H1 (cell line): ENCODE data around the gene CNOT6. TPM values are rescaled to one million over a fixed set of nuclear protein-coding genes. Genes with fewer than 3 reads are reported as not detected.

Source experiments
- CTCF ChIA-PET: fragments of 300-600 bp; sonication (Branson Sonifier 250); formaldehyde crosslinking; loops from one replicate; lab custom pipeline; 2021; ENCODE audit not compliant: partially characterized antibody; lab: Charles Lee
- POLR2A ChIA-PET: fragments of 300-600 bp; sonication (Branson Sonifier 250); formaldehyde crosslinking; loops from one replicate; lab custom pipeline; 2021; ENCODE audit warnings: inconsistent platforms; ENCODE audit not compliant: partially characterized antibody; lab: Charles Lee
- DNase-seq, 2 experiments: peaks; one replicate each; pipeline versions ENCODE4 v3.0.0 to v3.0.0-alpha.2; 2010 to 2022; ENCODE audit warnings: low spot score in 2 of 2, low read depth in 1 of 2, mixed read lengths in 1 of 2
- FAIRE-seq: peaks from 2 replicates; lab custom pipeline; 2011; peaks lifted over from hg19 to GRCh38; lab: Jason Lieb, UNC
- H2AFZ ChIP-seq: 2 replicates; pipeline ENCODE4 v1.8.1; 2012; ENCODE audit warnings: low read length, inconsistent platforms
- H2AK5ac ChIP-seq: 2 replicates; pipeline ENCODE4 v1.6.1; 2013; ENCODE audit warnings: low read depth, low read length
- H2BK120ac ChIP-seq: replicated peaks from 2 replicates; pipeline ENCODE3; 2013; ENCODE audit warnings: low read depth, low read length, inconsistent platforms
- H2BK12ac ChIP-seq: 2 replicates; pipeline ENCODE4 v1.6.1; 2013; ENCODE audit warnings: low read depth, low read length
- H2BK15ac ChIP-seq: 2 replicates; pipeline ENCODE4 v1.6.1; 2013; ENCODE audit warnings: low read length
- H2BK20ac ChIP-seq: 2 replicates; pipeline ENCODE4 v1.6.1; 2013; ENCODE audit warnings: low read length
- H2BK5ac ChIP-seq: 2 replicates; pipeline ENCODE4 v1.6.1; 2013; ENCODE audit warnings: low read depth, low read length
- H3K14ac ChIP-seq: 2 replicates; pipeline ENCODE4 v1.6.1; 2013; ENCODE audit warnings: inconsistent platforms; ENCODE audit not compliant: insufficient read length
- H3K18ac ChIP-seq: 2 replicates; pipeline ENCODE4 v1.6.1; 2013; ENCODE audit warnings: low read length; ENCODE audit errors: extremely low read depth
- H3K23ac ChIP-seq: 2 replicates; pipeline ENCODE4 v1.6.1; 2013; ENCODE audit warnings: inconsistent platforms; ENCODE audit not compliant: insufficient read length
- H3K23me2 ChIP-seq: 2 replicates; pipeline ENCODE4 v1.6.1; 2013; ENCODE audit warnings: low read depth, low read length
- H3K27ac ChIP-seq: 2 replicates; pipeline ENCODE4 v1.6.1; 2011; ENCODE audit warnings: low read depth, low read length, inconsistent platforms
- H3K27me3 ChIP-seq, 4 experiments: replicated peaks in 1 of 4; 1 replicate in 1 of 4; 2 replicates in 3 of 4; pipeline versions ENCODE4 v1.6.1 to v1.8.1; 2011 to 2013; ENCODE audit warnings: low read length in 3 of 4, mild to moderate bottlenecking in 3 of 4, inconsistent platforms in 2 of 4, mixed read lengths in 2 of 4, moderate library complexity in 1 of 4; ENCODE audit not compliant: control insufficient read depth in 3 of 4, insufficient read depth in 3 of 4; ENCODE audit errors: extremely low read depth in 1 of 4
- H3K36me3 ChIP-seq, 4 experiments: 2 replicates each; pipeline versions ENCODE4 v1.6.1 to v1.8.1; 2011 to 2013; ENCODE audit warnings: mild to moderate bottlenecking in 4 of 4, low read length in 3 of 4, moderate library complexity in 2 of 4, control low read depth in 1 of 4, inconsistent platforms in 1 of 4; ENCODE audit not compliant: insufficient read depth in 4 of 4, control insufficient read depth in 2 of 4
- H3K4ac ChIP-seq: replicated peaks from 2 replicates; pipeline ENCODE3; 2013; ENCODE audit warnings: low read length, low read depth, mixed read lengths, inconsistent platforms; ENCODE audit not compliant: insufficient read length
- H3K4me1 ChIP-seq, 4 experiments: replicated peaks in 1 of 4; 1 replicate in 1 of 4; 2 replicates in 3 of 4; pipeline versions ENCODE4 v1.6.1 to v1.8.1; 2011 to 2013; ENCODE audit warnings: low read length in 3 of 4, inconsistent platforms in 2 of 4, mixed read lengths in 1 of 4; ENCODE audit not compliant: insufficient read depth in 4 of 4, control insufficient read depth in 3 of 4
- H3K4me2 ChIP-seq, 2 experiments: 2 replicates each; pipeline versions ENCODE4 v1.6.1 to v1.8.1; 2011 to 2013; ENCODE audit warnings: low read depth in 2 of 2, low read length in 2 of 2, control low read depth in 1 of 2, inconsistent platforms in 1 of 2, mild to moderate bottlenecking in 1 of 2; ENCODE audit not compliant: insufficient read depth in 1 of 2
- H3K4me3 ChIP-seq, 4 experiments: fragments of 200-600, 300-600 bp in 1 of 4; sonication (generic), shearing (Covaris generic), sonication (Bioruptor Twin) in 1 of 4; 2 replicates each; pipeline versions ENCODE4 v1.5.1 to v1.8.1; 2011 to 2016; ENCODE audit warnings: low read length in 4 of 4, low read depth in 3 of 4, control low read depth in 2 of 4, inconsistent platforms in 2 of 4, mild to moderate bottlenecking in 2 of 4, mixed read lengths in 1 of 4, moderate library complexity in 1 of 4; ENCODE audit not compliant: insufficient read depth in 2 of 4; ENCODE audit errors: extremely low read depth in 1 of 4
- H3K56ac ChIP-seq: replicated peaks from 2 replicates; pipeline ENCODE3; 2013; ENCODE audit warnings: low read depth, mild to moderate bottlenecking, mixed read lengths, low read length, inconsistent platforms; ENCODE audit not compliant: insufficient read length
- H3K79me1 ChIP-seq: 2 replicates; pipeline ENCODE4 v1.6.1; 2013; ENCODE audit warnings: low read depth, low read length, control low read depth
- H3K79me2 ChIP-seq, 2 experiments: 2 replicates each; pipeline versions ENCODE4 v1.6.1 to v1.8.1; 2012 to 2013; ENCODE audit warnings: low read length in 2 of 2, mild to moderate bottlenecking in 2 of 2, inconsistent platforms in 1 of 2; ENCODE audit not compliant: insufficient read depth in 2 of 2, control insufficient read depth in 1 of 2
- H3K9ac ChIP-seq, 4 experiments: replicated peaks in 1 of 4; 1 replicate in 1 of 4; 2 replicates in 3 of 4; pipeline versions ENCODE4 v1.6.1 to v1.8.1; 2011 to 2013; ENCODE audit warnings: low read depth in 3 of 4, low read length in 3 of 4, control low read depth in 2 of 4, mild to moderate bottlenecking in 2 of 4, moderate library complexity in 2 of 4, inconsistent platforms in 1 of 4; ENCODE audit errors: extremely low read depth in 1 of 4
- H3K9me3 ChIP-seq, 2 experiments: 2 replicates each; pipeline versions ENCODE4 v1.6.1 to v1.8.1; 2012 to 2013; ENCODE audit warnings: mild to moderate bottlenecking in 2 of 2, moderate library complexity in 2 of 2, control low read depth in 1 of 2, inconsistent platforms in 1 of 2, low read depth in 1 of 2, low read length in 1 of 2, mixed read lengths in 1 of 2; ENCODE audit not compliant: insufficient read depth in 2 of 2
- H4K20me1 ChIP-seq, 2 experiments: replicated peaks in 1 of 2; 2 replicates each; pipeline versions ENCODE3 to v1.8.1; 2011 to 2013; ENCODE audit warnings: inconsistent platforms in 2 of 2, low read length in 2 of 2, mild to moderate bottlenecking in 1 of 2; ENCODE audit not compliant: insufficient read depth in 2 of 2, control insufficient read depth in 1 of 2
- H4K5ac ChIP-seq: 2 replicates; pipeline ENCODE4 v1.6.1; 2013; ENCODE audit warnings: low read length, low read depth, mixed read lengths, inconsistent platforms; ENCODE audit not compliant: insufficient read length
- H4K8ac ChIP-seq: 2 replicates; pipeline ENCODE4 v1.8.0; 2013; ENCODE audit warnings: mild to moderate bottlenecking, moderate library complexity, low read length, inconsistent platforms; ENCODE audit not compliant: insufficient read depth; ENCODE audit errors: extremely low read depth
- H4K91ac ChIP-seq: replicated peaks from 2 replicates; pipeline ENCODE3; 2013; ENCODE audit warnings: low read length, mixed read lengths, inconsistent platforms; ENCODE audit not compliant: insufficient read length
- CEBPB ChIP-seq: IDR thresholded peaks from 2 replicates; pipeline ENCODE4 v1.6.1; 2012; ENCODE audit warnings: low read depth, low read length
- CHD2 ChIP-seq: IDR thresholded peaks from 2 replicates; pipeline ENCODE4 v1.6.1; 2012; ENCODE audit warnings: low read length, improper control_type of control experiment
- HDAC2 ChIP-seq, 2 experiments: fragments of 300-600 bp in 1 of 2; sonication (generic) in 1 of 2; IDR thresholded peaks; 2 replicates each; pipeline ENCODE4 v1.6.1; 2011 to 2012; ENCODE audit warnings: low read depth in 2 of 2, low read length in 2 of 2, mild to moderate bottlenecking in 2 of 2, moderate library complexity in 2 of 2, borderline replicate concordance in 1 of 2, inconsistent platforms in 1 of 2
- PHF8 ChIP-seq: fragments of 200-600 bp; sonication (generic); conservative IDR thresholded peaks from 2 replicates; pipeline ENCODE4 v1.7.1; 2012; ENCODE audit warnings: low read depth, mild to moderate bottlenecking, inconsistent platforms, low read length, moderate library complexity
- SP4 ChIP-seq: IDR thresholded peaks from 2 replicates; pipeline ENCODE4 v1.6.1; 2012; ENCODE audit warnings: low read length, inconsistent platforms
- SUZ12 ChIP-seq: fragments of 200-600 bp; sonication (generic); IDR thresholded peaks from 2 replicates; pipeline ENCODE4 v1.6.1; 2012; ENCODE audit warnings: mild to moderate bottlenecking, inconsistent platforms, low read length, moderate library complexity, mixed read lengths
- TBP ChIP-seq: IDR thresholded peaks from 2 replicates; pipeline ENCODE4 v1.6.1; 2011; ENCODE audit warnings: low read depth, low read length, improper control_type of control experiment
- TCF12 ChIP-seq: IDR thresholded peaks from 2 replicates; pipeline ENCODE4 v1.6.1; 2011; ENCODE audit warnings: low read depth, mild to moderate bottlenecking, low read length
- TEAD4 ChIP-seq: IDR thresholded peaks from 2 replicates; pipeline ENCODE4 v1.6.1; 2012; ENCODE audit warnings: low read depth, low read length, inconsistent platforms, mixed read lengths
- WGBS, 2 experiments: shearing (Covaris generic) in 1 of 2; methylation state at CpG; one replicate each; pipeline versions ENCODE4 v1.1.6 to v1.1.7; 2013 to 2015; ENCODE audit warnings: low lambda C conversion rate in 2 of 2, mixed read lengths in 2 of 2, inconsistent platforms in 1 of 2, low coverage in 1 of 2, missing lambda C conversion rate in 1 of 2; ENCODE audit not compliant: insufficient replicate concordance in 2 of 2, insufficient coverage in 1 of 2, insufficient read length in 1 of 2; ENCODE audit errors: extremely low coverage in 1 of 2, missing lambda C conversion rate in 1 of 2; 5-methylcytosine and 5-hydroxymethylcytosine counted together
- polyA plus RNA-seq, 7 experiments: library from polyadenylated mRNA; depleted of rRNA in 3 of 7; stranded (reverse) in 5 of 7; unstranded in 2 of 7; fragments of >200 nt in 5 of 7; fragments of 200-250 nt in 2 of 7; gene quantifications; 1 replicate in 5 of 7; 2 replicates in 1 of 7; 4 replicates in 1 of 7; pipeline versions ENCODE4 v1.2.1 to v1.2.3, GENCODE V29; 2011 to 2013; ENCODE audit warnings: missing spikeins in 2 of 7, mixed read lengths in 2 of 7
- total RNA-seq: library from RNA; stranded (reverse); fragmentation: NEBNext Ultra II Directional; extraction: Animal tissue kit (Norgen Biotek cat#: 25700); gene quantifications from 2 replicates; pipeline ENCODE4 v1.2.1, GENCODE V29; 2021
- TF ChIP-seq, protein P1 (sequence below): IDR thresholded peaks from 2 replicates; pipeline ENCODE4 v1.6.1; 2012; ENCODE audit warnings: inconsistent platforms
- TF ChIP-seq, protein P2 (sequence below), 3 experiments: IDR thresholded peaks; 1 replicate in 2 of 3; 2 replicates in 1 of 3; pipeline versions ENCODE4 v1.5.1 to v1.6.1; 2011; ENCODE audit warnings: low read length in 3 of 3, mild to moderate bottlenecking in 3 of 3, inconsistent platforms in 2 of 3, low read depth in 1 of 3, moderate library complexity in 1 of 3; ENCODE audit not compliant: insufficient read depth in 1 of 3; ENCODE audit errors: control extremely low read depth in 1 of 3

The CNOT6 gene
- total and polyA plus RNA-seq, 2 of the 8 experiments (the other 6 are each of a cell fraction or from before 2014, with no cell fraction given), result 10.7 to 45.4 TPM

DNA sequence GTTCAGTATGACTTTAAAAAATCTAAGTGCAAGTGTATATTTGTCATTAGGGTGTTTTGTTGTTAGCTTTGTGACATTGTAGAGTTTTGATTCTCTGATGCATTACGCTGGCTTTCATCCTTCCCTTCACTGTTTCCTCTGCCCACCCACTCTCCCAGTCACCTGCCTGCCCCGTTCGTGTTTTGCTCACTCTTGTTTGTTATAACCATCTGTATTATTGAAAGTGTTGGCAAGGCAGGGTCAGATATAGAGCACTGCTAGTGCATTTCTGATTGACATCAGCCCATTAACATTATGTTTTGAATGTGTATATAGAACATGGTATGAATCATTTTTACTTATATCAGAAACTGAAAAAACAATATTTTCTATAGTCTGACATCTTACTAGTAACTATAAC, 69.8 kb downstream of the CNOT6 start:
- CTCF ChIA-PET, result no interaction called here
- POLR2A ChIA-PET, result no interaction called here
- FAIRE-seq (no peak), DNase-seq (no peak)
- Histone ChIP-seq H3K4me1 (no peaks in the 10 kb centered on the region), H4K5ac (no peak overlapping the region), H4K20me1 (peaks cover 0 to 5% of the 10 kb centered on the region in 2 experiments), H3K18ac (no peak overlapping the region), H2AK5ac (no peak overlapping the region), H3K23ac (no peak overlapping the region), H2BK15ac (no peak overlapping the region), H2BK20ac (no peak overlapping the region), H3K56ac (no peak overlapping the region), H3K9me3 (no peaks in the 10 kb centered on the region), H2BK5ac (no peak overlapping the region), H3K36me3 (peaks cover 10 to 58% (median 25%) of the 10 kb centered on the region in 4 experiments), H3K23me2 (no peaks in the 10 kb centered on the region; the same call in 1 of the 2 replicates), H3K27me3 (no peaks in the 10 kb centered on the region), H3K14ac (no peak overlapping the region), H3K27ac (no peak overlapping the region), H3K79me1 (peaks cover 4% of the 10 kb centered on the region; the same call in 1 of the 2 replicates), H2AFZ (no peak overlapping the region), H4K8ac (no peak overlapping the region), H3K4ac (no peak overlapping the region), H2BK120ac (no peak overlapping the region), H2BK12ac (no peak overlapping the region), H4K91ac (no peak overlapping the region), H3K4me2 (no peak overlapping the region), H3K4me3 (no peak overlapping the region), H3K9ac (no peak overlapping the region), H3K79me2 (peaks cover 0 to 44% of the 10 kb centered on the region in 2 experiments; a peak in 2 of 4 replicates)
- WGBS, 2 experiments, result 92% methylated on average over 3 of the region's 3 CpGs; no CpG with 5 or more reads in 1 of the 2 experiments
- no peak for TF ChIP-seq CEBPB
- TF ChIP-seq TCF12, result no peak
- no peak for TF ChIP-seq PHF8
- TF ChIP-seq TBP, result no peak
- TF ChIP-seq TEAD4, result no peak
- TF ChIP-seq SUZ12, result no peak
- TF ChIP-seq, protein P1, sequence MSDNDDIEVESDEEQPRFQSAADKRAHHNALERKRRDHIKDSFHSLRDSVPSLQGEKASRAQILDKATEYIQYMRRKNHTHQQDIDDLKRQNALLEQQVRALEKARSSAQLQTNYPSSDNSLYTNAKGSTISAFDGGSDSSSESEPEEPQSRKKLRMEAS, result no peak
- TF ChIP-seq CHD2, result no peak
- TF ChIP-seq HDAC2 (IDR thresholded peaks at IDR 0.05; ENCODE audit: borderline replicate concordance in 1 of 2, low read depth in 2 of 2, low read length in 2 of 2), result no peak
- no peak for TF ChIP-seq SP4
- TF ChIP-seq, protein P2, sequence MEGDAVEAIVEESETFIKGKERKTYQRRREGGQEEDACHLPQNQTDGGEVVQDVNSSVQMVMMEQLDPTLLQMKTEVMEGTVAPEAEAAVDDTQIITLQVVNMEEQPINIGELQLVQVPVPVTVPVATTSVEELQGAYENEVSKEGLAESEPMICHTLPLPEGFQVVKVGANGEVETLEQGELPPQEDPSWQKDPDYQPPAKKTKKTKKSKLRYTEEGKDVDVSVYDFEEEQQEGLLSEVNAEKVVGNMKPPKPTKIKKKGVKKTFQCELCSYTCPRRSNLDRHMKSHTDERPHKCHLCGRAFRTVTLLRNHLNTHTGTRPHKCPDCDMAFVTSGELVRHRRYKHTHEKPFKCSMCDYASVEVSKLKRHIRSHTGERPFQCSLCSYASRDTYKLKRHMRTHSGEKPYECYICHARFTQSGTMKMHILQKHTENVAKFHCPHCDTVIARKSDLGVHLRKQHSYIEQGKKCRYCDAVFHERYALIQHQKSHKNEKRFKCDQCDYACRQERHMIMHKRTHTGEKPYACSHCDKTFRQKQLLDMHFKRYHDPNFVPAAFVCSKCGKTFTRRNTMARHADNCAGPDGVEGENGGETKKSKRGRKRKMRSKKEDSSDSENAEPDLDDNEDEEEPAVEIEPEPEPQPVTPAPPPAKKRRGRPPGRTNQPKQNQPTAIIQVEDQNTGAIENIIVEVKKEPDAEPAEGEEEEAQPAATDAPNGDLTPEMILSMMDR (IDR thresholded peaks at IDR 0.05; ENCODE audit: control extremely low read depth in 1 of 3, insufficient read depth in 1 of 3, low read depth in 1 of 3, low read length in 3 of 3), result no peak
